Measurements from ENCODE around the gene WNT11. TPM values are rescaled to one million over a fixed set of nuclear protein-coding genes. Genes with fewer than 3 reads are reported as not detected.

Gene WNT11
- total RNA-seq, 3 donors from 2014 or later (not counting 1 experiment from before 2014, with no cell fraction given) = 0.47 to 1.3 (median 0.80) TPM

GRCh38 chr11:76228071-76228874, 22.0 kb upstream of the WNT11 start:
- DNase-seq (no peak), ATAC-seq (no peak)
- peaks cover 0 to 5% of the 10 kb centered on the region in 2 donors for H3K27me3 Mint-ChIP-seq (ENCODE audit: low read depth in 2 of 2)
- Histone ChIP-seq H3K36me3 (ENCODE audit: control insufficient read depth, insufficient read depth, low read length) (no peaks in the 10 kb centered on the region), H3K9me3 (ENCODE audit: control insufficient read depth, insufficient read depth, low read length) (no peaks in the 10 kb centered on the region), H3K4me1 (ENCODE audit: control insufficient read depth, insufficient read depth, low read length) (peaks cover 28% of the 10 kb centered on the region), H3K27me3 (ENCODE audit: control insufficient read depth, insufficient read depth, low read length) (no peaks in the 10 kb centered on the region), H3K27ac (ENCODE audit: low read length) (no peak overlapping the region), H3K4me3 (ENCODE audit: low read length) (no peak overlapping the region)
- WGBS (ENCODE audit: insufficient coverage) = 90% methylated on average over 15 of the region's 15 CpGs
- peaks cover 8 to 15% of the 10 kb centered on the region in 2 donors for H3K4me1 Mint-ChIP-seq
- no peak for TF ChIP-seq CTCF (IDR thresholded peaks at IDR 0.05)
- H3K27ac Mint-ChIP-seq = no peak overlapping the region
- intact Hi-C loops (cut with micrococcal nuclease) = no loop called here
- no peaks in the 10 kb centered on the region for H3K9me3 Mint-ChIP-seq
- H3K36me3 Mint-ChIP-seq = no peaks in the 10 kb centered on the region
- no peak overlapping the region for H3K4me3 Mint-ChIP-seq

GRCh38 chr11:76226626-76227025, 20.3 kb upstream of the WNT11 start:
- Mint-ChIP-seq H3K27ac (no peak overlapping the region), H3K9me3 (no peaks in the 10 kb centered on the region), H3K4me1 (peaks cover 1 to 5% of the 10 kb centered on the region in 2 donors), H3K36me3 (no peaks in the 10 kb centered on the region), H3K4me3 (no peak overlapping the region), H3K27me3 (ENCODE audit: low read depth in 2 of 2) (no peaks in the 10 kb centered on the region)
- Histone ChIP-seq H3K27ac (ENCODE audit: low read length) (no peak overlapping the region), H3K27me3 (ENCODE audit: control insufficient read depth, insufficient read depth, low read length) (no peaks in the 10 kb centered on the region), H3K4me3 (ENCODE audit: low read length) (no peak overlapping the region), H3K9me3 (ENCODE audit: control insufficient read depth, insufficient read depth, low read length) (no peaks in the 10 kb centered on the region), H3K4me1 (ENCODE audit: control insufficient read depth, insufficient read depth, low read length) (peaks cover 11% of the 10 kb centered on the region), H3K36me3 (ENCODE audit: control insufficient read depth, insufficient read depth, low read length) (no peaks in the 10 kb centered on the region)
- DNase-seq (no peak), ATAC-seq (no peak)
- TF ChIP-seq CTCF (IDR thresholded peaks at IDR 0.05) = no peak
- 84% methylated on average over 3 of the region's 3 CpGs for WGBS (ENCODE audit: insufficient coverage)
- intact Hi-C loops (cut with micrococcal nuclease) = no loop called here

- intact Hi-C loops (cut with micrococcal nuclease) = no loop called here
- H3K27ac Mint-ChIP-seq = no peak overlapping the region
Observed at GRCh38 chr11:76225122-76225611, 18.9 kb upstream of the WNT11 start.

More at GRCh38 chr11:76225122-76225611, 18.9 kb upstream of the WNT11 start:
- Mint-ChIP-seq H3K4me1 (no peaks in the 10 kb centered on the region), H3K4me3 (no peak overlapping the region), H3K27me3 (ENCODE audit: low read depth in 2 of 2) (no peaks in the 10 kb centered on the region), H3K36me3 (no peaks in the 10 kb centered on the region), H3K9me3 (no peaks in the 10 kb centered on the region)
- ATAC-seq (no peak), DNase-seq (no peak)
- Histone ChIP-seq H3K4me1 (ENCODE audit: control insufficient read depth, insufficient read depth, low read length) (no peaks in the 10 kb centered on the region), H3K27me3 (ENCODE audit: control insufficient read depth, insufficient read depth, low read length) (no peaks in the 10 kb centered on the region), H3K36me3 (ENCODE audit: control insufficient read depth, insufficient read depth, low read length) (no peaks in the 10 kb centered on the region), H3K27ac (ENCODE audit: low read length) (no peak overlapping the region), H3K9me3 (ENCODE audit: control insufficient read depth, insufficient read depth, low read length) (no peaks in the 10 kb centered on the region), H3K4me3 (ENCODE audit: low read length) (no peak overlapping the region)
- 94% methylated on average over 17 of the region's 17 CpGs for WGBS (ENCODE audit: insufficient coverage)
- no peak for TF ChIP-seq CTCF (IDR thresholded peaks at IDR 0.05)

All from natural killer cell (primary cell).